NCI-H526 (cell line): ENCODE results near the gene PPAT.

ENCODE experiments used
- DNase-seq, 2 experiments: peaks; one replicate each; lab custom pipeline; 2025; lab: John Stamatoyannopoulos, UW

The PPAT gene

DNA sequence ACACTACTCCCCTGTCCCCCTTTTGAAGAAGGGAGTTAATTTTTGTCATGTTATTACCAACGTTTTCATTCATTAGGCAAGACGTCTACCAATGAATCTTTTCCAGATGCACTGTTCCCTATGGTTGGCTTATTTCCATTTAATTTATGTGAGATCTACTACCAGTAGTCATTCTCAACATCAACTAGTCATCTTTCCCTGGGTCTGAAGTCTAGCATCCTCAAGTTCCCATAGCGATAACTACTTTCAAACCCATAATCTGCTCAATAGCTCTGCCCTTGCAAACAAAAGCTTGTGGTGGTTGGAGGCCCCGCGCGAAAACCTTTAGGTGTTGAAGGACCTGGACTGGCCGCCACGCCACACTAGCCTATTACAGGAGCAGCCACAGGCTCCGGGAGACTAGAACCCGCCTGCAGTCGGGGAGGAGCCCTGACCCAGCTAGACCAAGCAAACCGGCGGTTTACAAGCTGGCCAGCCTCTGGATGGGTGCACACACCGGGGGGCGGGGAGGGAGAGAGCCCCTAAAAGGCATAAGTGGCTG, 746 bp downstream of the PPAT start:
- DNase-seq: peak; percentile 70 to 86

DNA sequence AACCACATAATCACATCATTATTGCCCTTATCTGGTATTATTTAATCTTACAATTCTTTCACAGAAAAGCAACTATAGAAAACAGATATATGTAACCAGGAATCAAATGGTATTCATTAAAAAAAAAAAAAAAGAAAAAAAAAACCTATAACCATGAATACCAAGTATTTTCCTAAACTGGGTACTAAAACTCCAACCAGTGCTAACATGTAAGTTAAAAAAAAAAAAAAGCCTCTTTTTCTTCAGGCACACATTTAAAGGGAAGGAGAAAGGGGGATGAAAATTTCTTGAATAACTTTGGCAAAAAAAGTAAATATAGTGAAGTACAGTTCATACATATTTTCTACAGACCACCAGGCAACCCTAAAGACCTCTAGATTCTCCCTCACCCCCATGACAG, 2.1 kb downstream of the PPAT start:
- no peak for DNase-seq

DNA sequence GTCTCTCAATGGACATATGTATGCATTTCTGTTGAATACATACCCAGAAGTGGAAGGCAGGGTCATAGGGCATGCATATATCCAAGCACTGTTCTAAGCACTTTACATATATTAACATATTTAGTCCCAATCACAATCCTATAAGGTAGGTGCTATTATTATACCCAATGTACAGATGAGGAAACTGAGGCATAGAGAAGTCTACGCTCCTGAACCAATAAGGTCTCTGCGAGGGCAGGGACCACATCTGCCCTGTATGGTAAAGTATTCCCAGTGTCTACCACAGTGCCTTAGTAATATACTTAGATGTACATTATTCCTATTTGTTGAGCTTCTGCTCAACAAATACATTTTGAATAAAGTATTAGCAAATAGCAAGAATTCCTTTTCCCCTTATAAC, 5.2 kb downstream of the PPAT start:
- DNase-seq: no peak

DNA sequence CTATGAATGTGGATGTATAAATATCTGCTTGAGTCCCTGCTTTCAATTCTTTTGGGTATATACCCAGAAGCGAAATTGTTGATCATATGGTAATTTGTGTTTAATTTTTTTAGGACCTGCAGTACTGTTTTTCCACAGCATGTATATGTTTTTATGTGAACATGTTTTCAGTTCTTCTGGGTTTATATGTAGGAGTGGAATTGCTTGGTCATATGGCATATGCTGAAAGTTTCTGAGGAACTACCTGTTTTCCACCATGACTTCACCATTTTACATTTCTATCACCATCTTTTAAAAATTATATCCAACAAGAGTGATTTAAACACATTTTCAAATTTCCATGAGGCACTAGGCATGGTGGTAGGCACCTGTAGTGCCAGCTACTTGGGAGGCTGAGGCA, 8.2 kb downstream of the PPAT start:
- DNase-seq: no peak

DNA sequence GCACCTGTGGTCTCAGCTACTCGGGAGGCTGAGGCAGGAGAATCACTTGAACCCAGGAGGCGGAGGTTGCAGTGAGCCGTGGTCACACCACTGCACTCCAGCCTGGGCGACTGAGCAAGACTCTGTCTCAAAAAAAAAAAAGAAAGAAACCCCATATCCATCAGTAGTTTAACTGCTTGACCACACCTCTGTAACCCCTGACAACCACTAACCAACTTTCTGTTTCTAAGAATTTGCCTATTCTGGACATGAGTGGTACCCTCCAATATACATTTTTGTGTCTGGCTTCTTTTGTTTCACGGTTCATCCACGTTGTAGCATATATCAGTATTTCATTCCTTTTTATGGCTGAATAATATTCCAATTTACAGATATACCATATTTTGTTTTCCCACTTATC, 9.1 kb downstream of the PPAT start:
- no peak for DNase-seq

DNA sequence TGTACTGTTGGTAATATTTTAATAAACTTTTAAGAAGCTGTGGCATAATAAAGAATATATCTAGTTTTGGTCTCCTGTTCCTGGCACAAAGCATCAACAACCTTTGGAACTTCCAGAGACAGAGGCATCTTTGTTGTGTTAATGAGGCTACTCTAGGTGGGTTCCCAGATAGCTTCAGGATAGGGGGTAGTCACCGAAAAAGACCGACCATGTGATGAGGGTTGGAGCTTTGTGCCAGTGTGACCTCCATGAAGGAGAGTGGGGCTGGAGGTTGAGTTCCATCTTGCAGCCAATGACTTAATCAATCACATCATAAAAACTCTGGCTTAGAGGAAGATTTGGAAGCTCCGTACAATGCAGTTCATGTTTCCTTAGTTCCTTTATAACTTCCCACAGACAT, 9.9 kb downstream of the PPAT start:
- no peak for DNase-seq

- peak in 1 of 2 experiments; percentile 27 for DNase-seq
These were observed 10.5 kb downstream of the PPAT start for GRCh38 chr4:56424697-56425514.

DNA sequence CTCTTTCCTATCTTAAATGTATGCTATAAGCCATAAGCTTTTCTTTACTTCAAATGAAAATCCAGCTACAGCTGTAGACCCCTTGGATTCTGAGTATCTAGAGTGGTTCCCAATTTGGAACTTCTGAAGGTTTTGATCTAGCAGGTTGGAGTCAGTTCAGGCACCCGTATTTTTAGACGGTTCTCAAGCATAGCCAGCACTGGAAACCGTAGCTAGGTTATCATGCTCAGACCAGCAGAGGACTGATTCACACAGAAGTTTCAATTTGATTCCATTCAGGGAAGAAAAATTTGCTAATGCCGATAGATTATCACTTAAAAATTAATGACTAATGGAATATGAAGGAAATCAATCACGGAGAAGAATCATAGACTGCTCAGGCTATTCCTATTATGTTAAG, 11.2 kb downstream of the PPAT start:
- no peak for DNase-seq

DNA sequence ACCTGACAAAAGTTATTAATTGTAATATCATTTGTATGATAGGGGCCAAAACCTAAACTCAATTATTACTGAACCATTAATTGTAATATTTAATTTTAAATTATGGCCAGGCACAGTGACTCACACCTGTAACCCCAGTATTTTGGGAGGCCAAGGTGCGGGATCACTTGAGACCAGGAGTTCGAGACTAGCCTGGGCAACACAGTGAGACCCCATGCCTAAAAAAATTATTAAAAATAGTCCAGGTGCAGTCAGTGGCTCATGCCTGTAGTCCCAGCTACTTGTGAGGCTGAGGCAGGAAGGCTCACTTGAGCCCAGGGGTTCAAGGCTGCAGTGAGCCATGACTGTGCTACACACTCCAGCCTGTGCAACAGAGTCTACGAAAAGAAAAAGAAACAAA, 18.0 kb downstream of the PPAT start:
- DNase-seq: no peak

DNA sequence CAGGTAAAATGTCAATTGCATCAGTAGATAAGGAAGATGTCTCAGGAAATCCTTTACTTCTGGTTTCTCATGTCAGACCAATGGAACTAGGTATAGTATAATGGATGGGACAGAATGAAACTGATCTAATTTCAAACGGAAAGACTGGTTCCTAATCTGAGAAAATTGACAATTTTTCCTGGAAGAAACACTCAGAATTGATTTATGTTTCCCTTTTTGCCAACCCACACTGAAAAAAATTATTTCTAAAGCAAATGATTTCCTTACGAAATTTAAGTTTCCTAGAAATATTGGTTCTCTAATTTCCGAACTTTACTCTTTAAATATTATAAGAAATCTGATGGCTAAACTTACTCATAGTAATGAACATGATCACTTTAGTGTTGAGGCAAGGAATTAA, 19.1 kb downstream of the PPAT start:
- DNase-seq: no peak

GRCh38 chr4:56414135-56414670, 21.2 kb downstream of the PPAT start:
- DNase-seq: no peak

DNA sequence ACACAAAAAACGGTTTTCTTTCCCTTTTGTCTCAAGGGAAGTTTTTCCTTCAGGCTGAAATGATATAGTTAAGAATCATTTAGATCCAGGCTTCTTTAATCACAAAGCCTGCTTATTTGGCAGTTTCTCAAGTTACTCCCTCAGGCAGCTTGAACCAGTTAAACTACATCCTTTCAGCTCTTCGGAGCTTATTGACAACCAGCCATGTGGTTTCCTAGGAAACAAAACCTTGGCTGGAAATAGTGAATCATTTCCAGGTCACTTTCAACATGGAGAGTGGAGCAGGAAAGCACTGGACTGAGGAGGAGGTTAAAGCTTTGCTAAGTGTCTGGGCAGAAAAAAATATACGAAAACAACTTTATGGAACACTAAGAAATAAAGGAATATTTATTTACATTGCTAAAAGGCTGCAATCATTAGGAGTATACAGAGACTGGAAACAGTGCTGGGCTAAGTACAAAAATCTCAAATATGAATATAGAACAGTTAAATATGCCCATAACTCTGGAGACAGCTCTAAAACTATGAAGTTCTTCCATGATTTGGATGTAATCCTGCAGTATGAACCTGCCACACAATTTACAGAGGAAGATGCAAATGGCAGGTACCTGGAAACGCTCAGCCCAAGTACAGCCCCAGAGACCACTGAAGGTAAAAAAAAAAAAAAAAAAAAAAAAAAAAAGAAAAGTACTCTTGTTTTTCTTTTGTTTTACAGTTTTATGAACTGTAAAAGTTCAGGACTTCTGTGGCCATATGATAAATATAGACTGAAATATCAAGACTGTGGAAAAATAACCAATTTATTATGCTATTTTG, 25.0 kb downstream of the PPAT start:
- peak; percentile 48 to 56 for DNase-seq

- DNase-seq: no peak
These were observed 25.8 kb downstream of the PPAT start for GRCh38 chr4:56409511-56410090.

GRCh38 chr4:56408978-56409377, 26.4 kb downstream of the PPAT start:
- no peak for DNase-seq

- DNase-seq: no peak
These were observed 29.3 kb downstream of the PPAT start for GRCh38 chr4:56406151-56406550.

DNA sequence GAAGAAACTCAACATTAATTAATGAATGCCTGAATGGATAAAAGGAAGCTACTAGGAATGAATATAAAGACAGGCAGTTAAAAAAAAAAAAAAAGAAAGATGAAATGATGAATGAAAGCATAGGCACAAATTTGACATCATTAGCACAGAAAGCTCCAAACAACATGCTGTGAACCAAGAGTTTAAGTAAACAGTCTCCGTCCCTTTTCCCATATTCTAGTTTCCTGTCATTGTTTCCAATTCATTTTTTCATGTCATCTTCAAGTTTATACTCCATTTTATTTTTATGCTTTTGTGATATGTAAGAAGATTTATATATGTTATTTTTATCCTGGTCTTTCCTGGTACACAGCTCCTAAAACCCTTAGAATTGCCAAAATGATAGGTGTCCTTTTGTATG, 30.4 kb downstream of the PPAT start:
- DNase-seq: no peak

GRCh38 chr4:56400560-56400959, 34.9 kb downstream of the PPAT start:
- no peak for DNase-seq

DNA sequence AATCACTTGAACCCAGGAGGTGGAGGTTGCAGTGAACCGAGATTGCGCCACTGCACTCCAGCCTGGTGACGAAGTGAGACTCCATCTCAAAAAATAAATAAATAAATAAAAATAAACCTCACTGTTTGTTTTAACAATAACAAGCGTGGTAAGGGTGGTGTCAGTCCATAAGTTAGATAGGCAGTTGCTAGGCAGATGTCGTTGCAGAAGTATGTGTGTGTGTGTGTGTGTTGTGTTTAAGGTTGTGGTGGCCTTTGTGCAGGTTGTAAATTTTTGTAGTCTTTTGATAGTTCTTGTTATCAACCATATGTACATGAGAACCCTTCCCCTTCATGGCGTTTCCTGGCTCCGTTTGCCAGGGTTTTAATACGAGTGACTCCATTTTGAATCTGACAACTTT, 44.1 kb downstream of the PPAT start:
- DNase-seq: no peak

GRCh38 chr4:56389558-56389957, 45.9 kb downstream of the PPAT start:
- no peak for DNase-seq

DNA sequence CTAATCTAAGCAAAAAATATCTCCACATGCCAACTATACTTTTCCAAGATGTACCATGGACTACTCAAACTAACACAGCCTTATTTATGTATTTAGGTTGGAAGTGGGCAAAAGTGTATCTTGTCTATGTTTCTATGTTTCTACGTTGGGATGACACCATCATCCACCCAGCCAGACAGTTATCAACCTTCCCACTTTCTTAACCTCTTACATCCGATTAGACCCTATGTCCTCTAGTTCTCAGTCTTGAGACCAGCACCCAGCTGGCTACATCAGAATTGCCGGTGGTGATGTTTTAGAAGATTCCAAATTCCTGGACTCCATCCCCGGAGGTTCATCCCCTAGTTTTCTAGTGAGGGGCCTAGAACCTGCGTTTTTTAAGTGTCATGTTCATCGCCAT, 47.1 kb downstream of the PPAT start:
- DNase-seq: no peak

- peak; percentile 96 to 97 for DNase-seq
These were observed 48.1 kb downstream of the PPAT start, which contains the start of gene AASDH for GRCh38 chr4:56387023-56388001. Gene AASDH, minus strand, starts transcription at chr4:56387491. Its CDS starts 3,192 bp downstream, at chr4:56384299.
